Measurements from ENCODE around the gene P4HA2.

The P4HA2 gene

DNA sequence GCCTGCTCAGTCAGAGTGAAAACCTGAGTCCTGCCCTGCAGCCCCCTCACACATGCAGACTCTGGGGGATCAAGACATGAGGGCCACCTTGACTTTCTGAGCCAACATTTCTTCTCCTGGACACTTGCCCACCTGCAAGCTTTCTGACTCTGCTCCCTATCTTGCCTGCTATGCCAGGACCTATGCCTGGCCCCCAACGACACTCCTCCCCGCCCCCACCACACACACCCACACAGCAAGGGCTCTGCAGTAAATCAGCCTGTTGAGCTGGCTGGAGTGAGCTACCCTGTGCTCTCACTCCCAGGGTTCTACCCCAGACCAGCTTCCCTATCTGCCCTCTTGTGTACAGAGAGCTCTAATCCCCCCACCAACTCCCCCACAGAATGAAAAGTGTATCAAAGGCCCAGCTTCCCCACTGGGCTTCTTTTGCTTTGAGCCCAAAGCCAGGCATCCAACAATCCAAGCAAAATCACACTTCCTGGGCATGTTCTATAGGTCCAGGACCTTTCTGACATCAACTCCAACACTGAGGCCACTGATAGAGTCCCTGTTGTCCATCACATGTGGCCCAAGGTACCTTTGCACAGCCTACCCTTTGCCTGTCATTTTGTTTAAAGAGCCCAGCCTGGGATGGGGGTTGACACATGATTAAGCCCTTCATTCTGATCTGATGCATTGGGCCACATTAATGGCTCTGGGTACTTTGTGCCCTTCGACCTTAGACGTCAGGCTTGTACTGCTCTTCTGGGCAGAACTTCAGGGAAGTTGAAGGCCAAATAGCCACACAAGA, 37.1 kb upstream of the P4HA2 start:
- DNase-seq, result no peak

DNA sequence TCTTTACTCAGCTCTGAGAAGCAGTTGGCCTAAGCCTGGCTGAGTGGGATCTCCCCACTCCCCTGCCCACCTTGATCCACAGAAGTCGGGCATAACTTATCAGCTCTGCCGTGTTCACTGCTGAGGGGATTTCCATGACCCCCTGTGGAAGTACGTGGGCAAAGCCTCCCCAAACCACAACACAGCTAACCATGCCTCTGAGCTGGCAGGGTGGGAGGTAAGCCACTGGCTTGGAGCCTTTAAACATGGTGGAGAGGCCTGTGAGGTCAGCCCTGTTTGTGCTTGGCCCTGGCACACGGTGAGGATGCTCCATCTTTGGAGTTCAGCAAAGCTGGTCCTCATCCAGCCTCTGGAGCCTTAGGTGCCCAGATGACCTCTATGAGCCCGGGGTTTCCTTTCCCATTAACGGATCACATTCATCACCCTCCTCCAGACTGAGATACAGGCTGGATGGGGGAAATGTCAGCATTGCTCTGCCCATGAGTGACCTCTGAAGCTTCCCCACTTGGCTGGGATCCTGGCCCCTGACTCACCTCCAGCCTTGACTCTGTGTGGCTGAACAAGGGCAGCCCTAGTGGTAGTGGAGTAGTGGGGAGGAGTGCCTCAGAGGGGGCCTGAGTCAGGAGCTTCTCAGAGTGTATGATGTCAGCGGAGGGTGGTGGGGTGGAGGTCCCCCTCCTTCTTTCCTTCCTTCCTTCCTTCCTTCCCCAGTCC, 36.1 kb upstream of the P4HA2 start:
- DNase-seq, result no peak

DNA sequence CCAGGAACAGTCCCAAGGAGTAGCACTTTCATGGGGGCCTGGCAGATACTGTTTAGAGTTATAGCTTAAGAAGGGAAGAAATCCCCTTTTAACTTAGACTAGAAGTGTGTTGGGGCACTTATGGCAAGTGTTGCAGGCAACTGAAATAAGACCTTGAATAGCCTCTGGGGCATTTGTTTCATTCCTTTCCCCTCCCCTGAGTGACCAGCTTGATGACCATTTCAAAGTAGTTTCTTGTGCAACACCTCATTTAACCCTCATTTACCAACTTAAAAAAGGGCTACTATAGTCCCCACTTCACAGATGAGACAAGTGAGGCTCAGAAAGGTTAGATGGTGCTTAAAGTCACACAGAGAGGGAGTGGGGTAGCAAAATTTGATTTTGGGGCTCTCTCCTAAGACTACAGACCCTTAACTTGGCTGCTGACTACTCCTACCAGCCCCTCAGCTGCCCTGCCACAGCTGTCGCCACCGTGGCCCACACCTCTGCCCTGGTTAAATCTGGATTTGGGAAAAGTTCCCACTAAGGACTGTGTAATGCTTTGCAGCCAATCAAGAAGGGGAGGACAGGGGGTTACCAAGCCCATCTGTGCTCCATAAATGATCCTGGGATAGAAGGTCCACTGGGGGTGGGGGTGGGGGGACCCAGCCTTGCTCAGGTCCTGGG, 35.4 kb upstream of the P4HA2 start:
- no peak for DNase-seq

DNA sequence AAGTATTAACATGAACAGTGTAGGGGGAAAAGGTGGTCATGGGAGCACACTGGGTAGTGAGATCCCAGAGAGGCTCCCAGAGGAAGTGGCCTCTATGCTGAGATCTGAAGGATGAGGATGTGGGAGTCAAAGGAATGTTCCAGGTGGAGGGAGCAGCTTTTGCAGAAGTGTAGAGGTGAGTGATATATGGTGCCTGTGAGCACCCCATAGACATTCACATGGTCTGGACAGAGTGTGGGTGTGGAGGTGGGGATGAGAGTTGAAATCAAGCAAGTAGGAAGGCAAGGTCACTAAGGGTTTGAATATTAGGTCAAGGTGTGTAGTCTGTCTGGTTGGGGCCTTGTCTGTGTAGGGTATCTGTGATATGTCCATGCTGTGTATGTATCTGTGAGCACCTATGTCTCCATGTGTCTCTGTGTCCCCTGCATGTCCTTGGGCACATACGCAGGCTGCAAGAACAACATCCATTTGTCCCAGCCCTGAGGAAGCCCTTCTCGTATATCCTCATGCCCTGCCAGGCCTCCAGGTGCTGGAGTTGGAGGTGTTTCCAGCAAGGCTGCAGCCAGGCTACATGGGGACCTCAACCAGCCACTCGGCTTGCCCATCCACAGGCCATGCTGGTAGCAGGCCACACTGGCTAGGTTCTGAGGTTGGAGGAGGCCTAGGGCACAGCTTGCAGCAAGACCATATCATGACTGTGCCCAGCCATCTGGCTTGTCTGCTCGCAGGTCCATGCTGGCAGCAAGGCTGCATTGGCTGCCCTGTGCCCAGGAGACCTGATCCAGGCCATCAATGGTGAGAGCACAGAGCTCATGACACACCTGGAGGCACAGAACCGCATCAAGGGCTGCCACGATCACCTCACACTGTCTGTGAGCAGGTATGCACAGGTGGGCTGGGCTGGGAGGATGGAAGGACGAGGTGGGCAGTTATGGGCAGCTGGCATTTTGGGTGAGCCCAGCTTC, 34.5 kb upstream of the P4HA2 start:
- no peak for DNase-seq

DNA sequence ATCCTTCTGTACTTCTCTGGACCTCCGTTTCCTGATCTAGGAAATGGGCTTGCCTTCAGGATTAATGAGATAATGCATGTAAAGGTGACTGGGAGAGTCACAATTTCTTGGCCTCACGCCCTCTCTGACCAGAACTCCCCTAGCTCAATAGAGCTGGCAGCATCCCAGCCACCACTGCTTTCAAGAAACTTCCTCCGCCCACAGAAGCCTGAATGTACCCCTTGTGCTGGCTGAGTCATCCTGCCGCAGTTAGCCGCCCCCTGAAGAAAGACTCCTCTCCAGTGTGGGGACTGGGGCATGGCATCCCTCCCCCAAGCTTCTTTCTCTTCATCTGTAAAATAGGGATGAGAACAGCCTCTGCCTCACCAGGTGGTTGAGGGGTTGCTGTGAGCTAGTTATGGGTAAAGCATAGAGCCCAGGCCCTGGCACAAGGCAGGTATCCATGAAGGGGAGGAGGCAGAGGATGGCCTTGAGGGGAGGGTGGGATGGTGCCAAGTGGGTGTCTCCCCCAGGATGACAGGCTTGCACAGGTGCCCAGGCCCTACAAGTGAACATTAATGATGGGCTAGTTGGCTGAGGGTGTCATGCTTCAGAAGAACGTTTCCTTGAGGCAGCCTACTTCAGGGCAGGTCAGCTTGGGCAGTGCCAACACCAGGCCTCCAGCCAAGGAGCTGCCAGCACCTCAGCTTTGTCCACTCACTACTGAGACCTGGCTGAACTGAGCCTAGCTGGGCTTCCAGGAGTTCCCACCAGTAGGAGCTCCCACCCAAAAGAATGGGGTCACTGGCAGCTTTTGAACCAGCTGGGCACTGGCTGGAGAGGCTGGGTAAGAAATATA, 33.3 kb upstream of the P4HA2 start:
- no peak for DNase-seq

DNA sequence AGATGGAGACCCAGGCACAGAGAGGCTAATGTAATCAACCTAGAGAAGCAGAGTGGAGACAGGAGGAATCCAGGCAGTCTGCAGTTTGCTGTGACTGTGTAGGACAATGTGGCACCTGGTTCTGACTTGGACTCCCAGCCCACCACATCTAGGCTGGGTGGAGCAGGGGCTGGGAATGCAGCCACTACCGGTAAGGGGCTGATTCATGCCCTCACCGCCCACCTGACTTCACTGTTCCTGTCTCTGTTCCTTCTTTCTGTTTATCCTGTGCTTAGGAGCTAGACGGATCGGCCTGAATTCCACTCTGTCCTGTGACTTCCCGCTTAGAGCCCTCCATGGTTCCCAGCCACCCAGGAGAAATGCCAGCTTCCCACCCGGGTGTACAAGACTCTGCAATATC, 32.4 kb upstream of the P4HA2 start:
- no peak for DNase-seq

DNA sequence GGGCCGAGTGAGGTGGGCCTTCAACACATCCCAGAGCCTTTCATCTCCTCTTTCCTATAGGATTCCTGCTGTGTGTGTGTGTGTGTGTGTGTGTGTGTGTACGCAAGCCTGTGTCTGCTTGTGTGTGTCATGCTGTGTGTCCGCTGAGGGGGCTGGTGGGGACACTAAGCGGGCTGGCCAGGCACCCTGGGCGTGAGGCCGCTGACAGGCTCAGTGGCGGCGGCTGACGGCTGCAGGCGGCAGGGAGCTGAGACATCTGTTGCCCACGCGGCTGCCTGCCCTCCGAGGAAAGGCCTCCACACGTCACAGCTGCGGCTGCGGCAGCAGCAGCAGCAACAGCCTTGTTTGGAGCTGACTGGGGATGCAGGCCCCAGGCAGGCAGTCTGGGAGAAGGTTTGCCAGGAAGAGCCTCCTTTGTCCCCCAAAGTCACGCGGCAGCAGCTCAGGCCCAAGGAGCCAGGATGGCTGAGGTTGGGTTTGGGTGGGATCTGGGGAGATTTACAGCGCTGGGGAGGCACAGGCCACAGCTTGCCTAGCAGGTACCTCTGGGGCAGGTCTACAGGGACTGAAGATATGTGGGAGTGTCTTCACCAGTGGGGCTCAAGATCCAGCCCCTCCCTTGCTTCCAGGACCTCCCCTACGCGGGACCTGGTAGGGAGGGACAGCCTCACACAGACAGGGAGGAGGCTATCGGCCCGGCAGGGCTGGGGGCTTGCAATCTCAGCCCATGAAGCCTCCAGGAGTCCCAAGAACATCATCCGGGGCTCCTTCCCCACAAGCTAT, 31.6 kb upstream of the P4HA2 start:
- DNase-seq, result no peak

DNA sequence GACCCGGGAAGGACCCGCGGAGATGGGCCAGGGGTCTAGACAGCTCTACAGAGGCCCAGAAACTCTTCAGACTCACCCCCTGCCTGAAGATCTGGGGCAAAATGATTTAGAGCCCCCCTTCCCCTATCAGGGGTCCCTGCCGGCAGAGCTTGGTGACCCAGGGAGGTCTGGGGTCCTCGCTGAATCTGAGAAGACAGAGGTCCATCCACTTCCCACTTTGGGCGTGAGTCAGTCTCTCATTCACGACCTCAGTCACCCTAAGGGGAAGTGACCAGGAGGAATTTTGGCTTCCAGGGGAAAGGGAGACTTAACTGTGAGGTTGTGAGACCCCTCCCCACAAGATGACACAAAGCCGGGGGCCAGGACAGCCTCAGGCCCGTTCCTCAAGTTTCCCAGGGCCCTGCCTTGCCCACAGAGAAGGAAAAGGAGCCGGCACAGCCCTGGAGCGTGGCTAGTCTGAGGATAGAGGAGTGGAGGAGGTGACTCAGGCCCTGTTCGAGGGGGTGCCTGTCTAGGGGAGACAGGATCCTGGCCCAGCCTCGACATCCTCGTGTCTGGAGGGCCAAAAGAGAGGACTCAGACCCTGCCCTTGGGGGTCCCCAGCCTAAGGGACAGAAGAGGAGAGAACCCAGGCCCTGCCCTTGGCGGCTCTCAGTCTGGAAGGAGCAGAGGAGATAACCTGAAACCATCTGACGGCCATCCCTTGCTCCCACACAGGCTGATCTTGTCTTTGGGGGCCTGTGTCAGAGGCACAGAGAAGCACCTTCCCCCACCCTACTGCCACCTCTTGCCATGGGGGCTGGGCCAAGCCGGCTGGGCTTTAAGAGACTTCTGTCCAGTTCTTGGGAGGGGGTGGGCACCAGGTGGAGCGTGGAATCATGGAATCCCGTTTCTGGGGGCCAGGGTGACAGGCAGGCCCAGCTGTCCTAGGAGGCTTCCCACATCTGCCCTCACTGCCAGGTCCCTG, 30.7 kb upstream of the P4HA2 start:
- DNase-seq, result no peak

DNA sequence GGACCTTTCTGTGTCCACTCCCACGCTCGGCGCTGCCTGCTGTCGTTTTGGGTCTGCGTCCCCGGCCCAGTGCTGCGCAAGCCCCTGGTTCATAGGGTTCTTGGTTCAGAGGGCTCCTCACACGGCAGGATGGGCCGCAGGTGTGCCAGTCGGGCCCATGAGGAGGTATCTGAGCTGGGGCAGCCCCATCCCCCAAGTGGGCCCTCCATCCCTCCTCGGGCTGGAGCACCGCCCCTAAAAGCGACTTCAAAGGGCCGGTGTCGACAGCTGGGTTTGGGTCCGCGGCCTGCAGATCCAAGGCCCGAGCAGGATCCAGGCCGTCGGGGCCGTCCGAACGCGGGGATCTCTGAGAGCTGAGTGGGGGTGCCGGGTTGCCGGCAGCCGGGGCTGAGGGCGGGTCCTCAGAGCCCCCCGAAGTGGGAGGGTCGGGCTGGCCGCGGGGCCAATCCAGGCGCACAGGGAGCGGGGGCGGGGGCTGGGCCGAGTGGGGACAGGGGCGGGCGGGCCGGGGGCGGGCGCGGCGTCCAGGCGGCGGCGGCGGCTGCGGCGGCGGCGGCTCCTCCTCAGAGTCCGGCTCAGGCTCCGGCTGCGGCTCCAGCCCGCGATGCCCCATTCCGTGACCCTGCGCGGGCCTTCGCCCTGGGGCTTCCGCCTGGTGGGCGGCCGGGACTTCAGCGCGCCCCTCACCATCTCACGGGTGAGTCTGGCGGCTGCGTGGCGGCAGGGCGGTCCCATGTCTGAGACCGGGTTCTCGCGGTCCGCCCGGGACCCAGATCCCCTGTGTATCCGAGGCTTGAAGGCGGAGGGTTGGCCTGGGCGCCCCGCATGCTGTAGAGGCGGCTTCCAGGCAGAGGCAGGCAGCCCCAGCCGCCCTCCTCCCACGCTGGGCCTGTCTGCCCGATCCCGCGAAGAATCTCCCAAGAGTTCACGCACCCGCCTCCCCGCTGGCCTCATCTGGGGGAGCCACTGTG, 29.8 kb upstream of the P4HA2 start, which contains the start of gene PDLIM4:
TSS of gene PDLIM4 (plus strand) at position 566 of the 971 bp plus-strand sequence. CDS start at position 605, 39 bp downstream.
- no peak for DNase-seq

DNA sequence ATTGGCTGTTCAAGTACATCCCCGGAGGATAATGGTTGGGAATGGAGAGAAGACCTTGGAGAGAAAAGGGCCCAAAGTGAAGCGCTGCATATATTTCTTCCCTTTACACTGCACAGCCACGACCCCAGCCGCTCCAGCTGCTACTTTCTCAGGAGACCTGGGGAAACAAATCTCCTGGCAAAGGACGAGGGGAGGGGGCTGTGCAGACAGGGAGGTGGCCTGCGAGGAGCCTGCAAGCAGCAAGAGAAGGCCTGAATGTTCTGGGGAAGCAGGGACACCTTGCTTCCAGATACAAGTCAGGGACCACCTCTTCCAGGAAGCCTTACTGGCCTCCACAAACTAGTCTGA, 29.1 kb upstream of the P4HA2 start:
- DNase-seq, result no peak

DNA sequence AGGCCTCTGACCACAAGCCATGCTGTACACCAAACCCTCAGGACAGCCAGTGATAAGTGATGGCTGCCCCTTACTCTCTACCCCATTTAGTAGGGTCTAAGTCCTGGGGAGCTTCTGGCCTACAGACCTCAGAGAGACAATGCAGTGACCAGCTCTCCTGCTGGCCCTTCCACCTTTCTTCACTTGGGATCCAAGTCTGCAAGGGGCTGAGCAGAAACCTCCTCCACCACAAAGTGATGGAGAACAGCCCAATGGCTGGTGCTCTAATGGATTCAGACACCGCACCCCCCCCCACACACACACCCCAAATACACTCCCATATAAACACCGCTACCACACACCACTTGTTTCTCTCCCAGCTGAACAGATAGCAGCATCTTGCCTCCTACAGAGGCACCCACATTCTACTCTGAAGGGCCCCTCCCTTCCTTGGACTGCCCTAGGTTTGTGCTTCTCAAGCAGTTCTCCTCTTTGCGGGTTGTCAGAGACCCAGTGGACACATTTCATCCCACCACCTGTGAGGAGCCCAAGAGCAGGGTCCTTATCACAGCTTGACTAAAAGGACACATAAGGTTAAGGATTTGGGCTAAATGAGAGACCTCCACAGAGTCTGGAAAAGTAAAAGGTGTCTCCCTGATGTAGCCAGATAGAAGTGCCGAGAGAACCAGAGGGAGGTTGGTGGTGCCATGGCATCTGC, 28.6 kb upstream of the P4HA2 start:
- DNase-seq, result no peak

DNA sequence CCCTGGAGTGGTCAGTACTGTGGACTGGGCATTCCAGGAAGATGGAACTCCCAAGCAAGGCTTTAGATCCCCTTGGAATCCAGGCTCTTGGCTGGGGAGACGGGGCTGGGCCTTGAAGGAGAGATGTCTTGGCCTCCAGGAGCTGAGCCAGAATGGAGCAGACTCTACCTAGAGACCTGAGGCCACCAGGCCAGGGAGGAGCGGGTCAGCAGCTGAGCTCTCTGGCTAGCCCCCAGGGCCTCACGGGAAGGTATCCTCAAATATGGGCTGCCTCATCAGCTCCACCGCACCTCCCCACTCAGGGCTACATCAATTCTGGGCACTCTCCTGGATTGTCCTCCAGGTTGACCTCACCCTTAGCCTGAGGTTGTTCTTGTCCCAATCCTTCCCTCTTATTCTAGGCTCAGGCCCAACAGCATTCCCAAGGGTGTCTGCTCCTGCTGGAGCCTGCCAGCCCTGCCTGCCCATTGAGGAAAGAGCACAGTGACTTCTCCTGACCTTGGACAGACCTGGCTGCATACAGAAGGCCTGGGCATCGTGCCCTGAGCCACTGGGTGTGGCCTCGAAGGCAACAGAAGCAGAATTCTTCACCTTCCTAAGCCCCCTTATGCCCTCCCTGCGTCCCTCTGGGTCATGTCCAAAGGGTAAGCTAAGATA, 26.8 kb upstream of the P4HA2 start:
- no peak for DNase-seq

DNA sequence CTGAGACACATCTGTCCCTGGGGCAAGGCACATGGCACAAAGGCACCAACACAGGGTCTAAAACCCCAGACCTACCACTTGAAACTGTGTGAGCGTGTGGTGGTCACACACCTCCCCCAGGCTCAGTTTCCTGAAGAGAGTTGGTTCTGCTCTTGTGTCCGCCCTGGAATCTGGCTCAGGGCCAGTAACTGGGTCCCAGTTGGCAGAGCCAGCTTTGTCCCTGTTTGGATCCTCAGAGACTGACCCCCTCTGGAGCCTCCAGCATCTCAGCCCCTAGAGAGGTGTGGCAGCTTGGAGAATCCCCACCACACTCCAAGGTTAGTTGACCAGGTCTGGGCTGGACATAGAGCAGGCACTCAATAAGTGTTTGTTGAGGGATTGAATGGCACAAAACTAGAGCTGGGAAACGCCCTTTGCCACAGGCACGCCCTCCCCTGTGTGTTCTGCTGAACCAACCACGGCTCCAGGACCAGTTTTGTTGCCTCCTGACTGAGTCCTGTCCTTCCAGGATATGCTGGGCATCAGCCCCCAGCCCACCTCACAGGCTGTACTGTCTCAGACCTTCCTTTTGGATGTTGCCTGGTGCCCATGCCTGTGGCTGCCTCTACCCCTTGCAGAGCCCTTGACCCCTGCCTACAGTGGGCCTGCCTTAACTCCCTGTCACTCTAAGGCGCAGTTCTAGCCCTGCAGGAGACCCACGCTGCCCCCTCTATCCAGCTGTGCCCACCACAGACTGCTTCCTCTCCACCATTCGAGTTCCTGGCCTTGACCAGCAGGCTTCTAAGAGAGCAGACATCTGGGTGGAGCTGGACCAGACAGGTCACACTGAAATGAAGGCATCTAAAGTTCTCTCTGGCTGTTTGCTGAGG, 26.0 kb upstream of the P4HA2 start:
- DNase-seq, result no peak

DNA sequence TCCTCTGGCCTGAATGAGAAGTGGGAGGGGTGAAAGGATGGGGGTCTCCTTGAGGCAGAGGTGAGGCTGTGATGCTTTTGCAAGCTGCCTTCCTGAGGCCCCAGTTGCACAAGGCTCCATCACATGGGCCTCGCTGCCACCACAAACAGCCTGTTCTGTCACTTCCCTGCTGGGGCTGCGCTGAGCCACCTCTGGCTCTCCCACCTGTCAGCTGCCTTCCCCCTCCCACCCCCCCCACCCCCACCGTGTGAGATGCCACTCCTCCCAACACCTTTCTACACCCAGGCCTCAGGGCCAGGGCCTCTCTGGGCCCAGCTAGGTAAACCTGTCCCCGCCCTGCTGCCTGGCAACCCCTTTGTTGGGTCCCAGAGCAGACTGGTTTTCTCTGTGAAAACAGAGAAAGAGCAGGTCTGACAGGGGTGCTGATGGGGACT, 25.4 kb upstream of the P4HA2 start:
- no peak for DNase-seq

DNA sequence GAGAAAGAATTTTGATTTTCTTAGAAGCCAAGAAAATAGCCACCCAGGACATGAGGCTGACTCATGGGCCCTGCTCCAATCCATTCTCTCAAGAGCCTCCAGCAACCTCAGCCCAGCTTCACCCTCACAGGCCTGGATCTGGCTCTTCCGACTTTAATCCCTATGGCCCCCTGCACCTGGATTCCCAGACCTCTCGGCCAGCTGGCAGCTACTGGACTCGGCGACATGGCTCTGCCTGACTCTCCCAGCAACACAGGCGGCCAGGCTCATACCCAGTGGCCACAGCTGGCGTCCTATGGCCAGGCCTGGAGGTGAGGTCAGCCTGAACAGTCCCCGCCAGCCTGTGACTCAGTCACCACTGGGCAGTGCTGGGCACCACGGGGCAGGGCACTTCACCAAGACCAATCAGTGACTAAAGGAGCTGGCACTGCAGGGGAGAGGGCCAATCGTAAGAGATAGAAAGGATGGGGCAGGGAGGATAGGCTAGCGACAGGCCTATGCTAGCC, 23.6 kb upstream of the P4HA2 start:
- DNase-seq, result no peak

DNA sequence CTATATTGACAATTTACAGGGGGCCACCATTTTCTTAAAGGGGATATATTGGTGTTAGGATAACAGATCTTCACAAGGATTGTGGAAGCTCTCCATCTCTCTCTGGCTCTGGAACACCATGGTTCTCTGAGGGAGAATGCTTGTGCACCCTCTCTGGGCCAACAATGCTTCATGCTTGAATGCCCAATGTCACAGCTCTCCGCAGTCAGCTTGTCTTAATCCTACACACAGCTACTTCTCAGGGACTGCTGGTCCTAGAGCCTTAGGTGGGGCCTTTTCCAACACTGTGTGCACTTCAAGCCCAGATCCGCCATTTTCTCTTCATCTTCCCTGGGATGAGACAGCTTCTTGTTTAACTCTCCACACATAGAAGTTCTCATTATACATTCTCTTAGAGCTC, 22.9 kb upstream of the P4HA2 start:
- DNase-seq, result no peak
